DOHH2 (cell line): ENCODE results near the gene UBR2.
"Not testable (repeated sequence)": the region's sequence is repeated elsewhere in the genome, so short reads cannot be mapped to it uniquely, and the experiment has no call there.

ENCODE experiments used
- CTCF ChIP-seq: fragments of 200-600 bp; sonication (generic); IDR thresholded peaks from one replicate; pipeline ENCODE4 v1.5.1; 2014; ENCODE audit warnings: antibody characterized with exemption, mild to moderate bottlenecking, low read depth, low read length; ENCODE audit not compliant: poor library complexity, severe bottlenecking
- EZH2phosphoT487 ChIP-seq: fragments of 200-600 bp; sonication (generic); IDR thresholded peaks from 2 replicates; pipeline ENCODE4 v1.6.1; 2017; ENCODE audit warnings: borderline replicate concordance, mild to moderate bottlenecking, antibody characterized with exemption, low read length, moderate library complexity, mixed read lengths

GRCh38 chr6:42567237-42567636, 3.4 kb downstream of the UBR2 start:
- TF ChIP-seq CTCF, EZH2phosphoT487: not testable (repeated sequence)
